Measurements from ENCODE around the gene AIFM1.
"Not testable (repeated sequence)": the region's sequence is repeated elsewhere in the genome, so short reads cannot be mapped to it uniquely, and the experiment has no call there.

AIFM1 gene

DNA sequence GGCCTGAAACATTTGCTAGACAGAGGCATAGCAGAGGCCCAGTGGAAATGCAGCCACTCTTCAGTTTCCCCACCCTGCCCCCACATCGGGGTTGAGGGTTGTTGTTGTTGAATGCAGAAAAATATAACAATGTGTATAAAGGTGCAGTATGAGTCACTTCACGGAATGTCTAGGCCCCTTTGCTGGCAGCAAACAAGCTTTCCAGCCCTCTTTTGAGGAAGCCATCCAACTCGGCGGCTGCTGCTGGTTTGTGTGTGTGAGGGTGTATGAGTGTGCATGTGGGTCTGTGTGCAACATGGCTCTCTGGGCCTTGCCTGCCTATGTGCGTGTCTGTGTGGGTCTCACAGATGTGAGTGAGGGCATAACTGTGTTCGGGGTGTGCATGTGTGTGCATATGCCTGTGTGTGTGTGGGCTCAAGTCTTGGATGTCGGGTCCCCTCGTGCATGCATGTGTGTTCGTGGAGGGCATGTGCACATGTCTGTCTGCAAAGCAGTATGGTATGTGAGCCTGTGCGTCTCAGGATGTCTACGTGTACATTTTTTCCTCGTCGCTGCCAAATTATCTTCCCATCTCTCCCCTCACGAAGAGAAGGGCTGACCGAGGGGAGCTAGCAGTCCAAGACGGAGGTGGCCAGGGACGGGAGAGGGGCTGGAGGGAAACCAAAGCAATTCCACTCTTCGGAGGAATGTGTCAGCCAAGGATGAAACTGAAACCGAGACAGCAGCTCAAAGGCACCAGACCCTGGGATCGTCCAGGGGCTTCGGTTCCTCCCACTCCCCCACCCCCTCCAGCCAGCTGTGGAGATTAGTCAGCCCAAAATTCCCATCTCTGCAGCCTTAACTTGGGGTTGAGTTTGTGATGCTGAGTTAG is 47.0 kb downstream of the AIFM1 start:
- DNase-seq, result no peak

GRCh38 chrX:130117166-130117565 is 48.5 kb downstream of the AIFM1 start:
- no peak for DNase-seq

DNA sequence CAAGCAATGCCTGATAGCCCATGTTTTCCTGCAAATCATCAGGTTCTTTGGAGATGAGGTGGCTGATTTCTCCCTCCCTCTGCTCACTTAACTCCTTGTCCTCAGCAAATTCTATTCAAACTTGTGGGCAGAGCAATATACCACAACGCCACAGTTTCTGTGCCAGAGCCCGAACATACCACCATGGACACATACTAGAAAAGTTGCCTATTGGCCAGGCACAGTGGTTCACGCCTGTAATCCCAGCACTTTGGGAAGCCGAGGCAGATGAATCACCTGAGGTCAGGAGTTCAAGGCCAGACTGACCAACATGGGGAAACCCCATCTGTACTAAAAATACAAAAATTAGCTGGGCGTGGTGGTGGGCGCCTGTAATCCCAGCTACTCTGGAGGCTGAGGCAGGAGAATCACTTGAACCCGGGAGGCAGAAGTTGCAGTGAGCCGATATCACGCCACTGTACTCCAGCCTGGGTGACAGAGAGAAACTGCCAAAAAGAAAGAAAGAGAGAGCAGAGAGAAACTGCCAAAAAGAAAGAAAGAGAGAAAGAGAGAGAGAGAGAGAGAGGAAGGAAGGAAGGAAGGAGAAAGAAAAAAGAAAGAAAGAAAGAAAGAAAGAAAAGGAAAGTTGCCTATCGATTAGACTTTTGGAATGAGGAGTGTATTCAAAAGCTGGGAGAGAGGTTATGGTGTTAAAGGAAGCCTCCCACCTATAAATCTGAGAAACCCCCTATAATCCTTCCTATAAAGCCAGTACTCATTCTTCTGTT is 50.3 kb downstream of the AIFM1 start:
- DNase-seq, result not testable (repeated sequence)

DNA sequence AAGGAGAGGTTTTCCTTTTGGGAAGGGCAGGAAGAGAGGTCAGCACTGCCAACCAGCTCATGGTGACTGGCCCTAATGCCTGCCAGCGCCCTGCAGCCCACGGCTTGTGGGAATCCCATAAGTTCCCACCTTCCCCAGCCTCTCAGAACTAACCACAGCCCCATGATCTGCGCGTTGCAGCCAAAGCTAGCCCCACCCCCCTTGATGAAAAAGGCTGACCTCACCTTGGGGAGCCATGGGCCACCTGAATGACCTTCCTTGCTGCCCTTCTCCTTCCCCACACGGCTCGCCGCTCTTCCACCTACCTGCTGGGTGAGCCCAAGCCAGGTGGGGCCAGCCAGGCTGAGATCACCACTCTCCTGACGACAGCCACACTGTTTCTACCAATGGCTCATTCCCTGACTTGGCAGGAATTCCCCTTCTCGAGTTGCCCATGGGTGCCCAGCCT is 51.5 kb downstream of the AIFM1 start:
- no peak for DNase-seq

DNA sequence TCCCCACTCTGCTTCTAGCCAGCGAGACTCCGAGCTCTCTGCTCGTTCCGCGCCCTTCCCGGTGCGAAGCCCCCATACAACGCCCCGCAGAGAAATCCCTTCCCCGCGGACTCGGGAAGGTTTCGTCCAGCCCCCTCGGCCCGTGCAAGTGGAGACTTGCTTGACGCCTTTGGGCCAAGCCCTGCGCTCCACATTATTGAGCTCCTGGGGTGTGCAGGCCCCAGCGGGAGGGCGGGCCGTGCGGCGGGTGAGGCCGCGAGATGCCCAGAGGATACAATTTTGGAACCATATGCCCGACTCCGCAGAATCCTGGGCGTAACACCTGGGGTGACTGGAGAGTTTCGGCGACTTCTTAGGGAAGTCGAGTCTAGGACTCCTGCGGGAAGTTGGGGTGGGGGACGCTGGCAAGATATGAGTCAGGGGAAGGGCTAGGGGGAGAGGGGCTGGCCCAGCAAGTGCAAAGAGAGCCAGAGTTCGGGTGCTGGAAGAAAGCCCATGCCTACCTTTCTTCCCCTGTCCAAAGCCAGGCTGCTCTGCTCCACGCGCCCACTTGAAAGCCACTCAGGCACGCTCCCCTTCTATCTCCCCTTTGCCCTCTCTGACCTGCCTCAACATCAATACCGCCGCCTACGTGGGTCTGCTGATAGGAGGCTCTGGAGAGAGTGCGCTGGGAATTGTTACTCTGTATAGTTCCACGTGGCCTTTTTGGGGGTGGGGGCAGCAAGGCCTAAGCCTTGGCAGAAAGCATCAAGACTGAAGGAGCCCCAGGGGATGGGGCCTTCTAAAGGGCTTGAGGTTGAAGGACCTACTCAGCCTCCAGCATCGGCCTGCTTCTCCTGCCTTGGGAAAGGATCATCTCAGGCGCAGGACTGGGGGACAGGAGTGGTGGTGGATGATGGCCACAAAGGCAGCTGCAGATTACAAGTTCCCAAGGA is 54.2 kb downstream of the AIFM1 start:
- no peak for DNase-seq

- peak; percentile 63 for DNase-seq
These were observed 55.0 kb downstream of the AIFM1 start, which contains the start of gene ELF4 for GRCh38 chrX:130110379-130111219. Gene ELF4, minus strand, starts transcription at chrX:130110497. Its CDS starts 29,167 bp downstream, at chrX:130081330.

DNA sequence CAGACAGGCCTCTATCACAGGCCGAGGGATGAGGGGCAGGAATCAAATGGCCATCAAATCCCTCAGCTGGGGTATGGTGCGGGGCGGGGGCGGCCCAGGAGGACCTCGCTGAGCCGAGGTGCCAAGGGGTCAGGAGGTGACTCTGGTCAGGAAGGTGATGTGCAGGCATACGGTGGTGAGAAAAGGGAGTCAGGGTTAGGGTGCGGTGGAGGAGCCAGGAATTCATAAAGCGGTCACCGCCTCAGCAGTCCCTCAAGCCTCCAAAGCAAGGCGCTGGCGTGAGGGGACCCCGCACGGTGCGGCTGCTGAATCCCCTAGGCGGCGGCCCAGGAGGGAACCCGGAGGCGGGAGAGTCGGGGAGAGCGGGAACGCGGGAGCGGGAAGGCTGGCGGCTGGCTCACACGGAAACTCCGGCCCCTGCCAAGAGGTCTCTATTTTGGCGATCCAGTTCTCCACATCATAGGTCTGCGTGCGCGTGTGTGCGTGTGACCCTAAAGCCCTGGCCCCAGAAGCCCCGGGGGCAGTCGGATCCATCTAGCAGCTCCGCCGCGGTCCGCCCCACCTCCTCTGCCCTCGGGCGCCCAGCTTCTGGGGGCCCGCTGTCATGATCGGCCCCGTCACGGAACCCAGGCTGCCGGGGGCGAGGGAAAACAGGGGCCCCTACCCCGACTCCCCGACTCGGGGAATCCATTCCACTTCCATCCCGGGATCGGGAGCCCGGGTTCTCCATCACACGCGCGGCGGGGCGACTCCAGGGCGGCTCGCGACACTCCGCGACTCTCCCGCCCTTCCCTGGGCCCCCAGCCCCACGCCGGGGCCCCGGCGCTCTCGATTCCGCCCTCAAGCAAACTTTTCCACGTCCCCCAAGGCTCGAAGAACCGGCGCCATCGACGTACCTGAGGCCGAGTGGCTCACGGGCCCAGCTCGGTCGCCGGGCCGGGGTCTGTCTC is 55.9 kb downstream of the AIFM1 start:
- DNase-seq, result peak; percentile 16

- DNase-seq, result peak; percentile 15
These were observed 56.8 kb downstream of the AIFM1 start for GRCh38 chrX:130108647-130109428.

DNA sequence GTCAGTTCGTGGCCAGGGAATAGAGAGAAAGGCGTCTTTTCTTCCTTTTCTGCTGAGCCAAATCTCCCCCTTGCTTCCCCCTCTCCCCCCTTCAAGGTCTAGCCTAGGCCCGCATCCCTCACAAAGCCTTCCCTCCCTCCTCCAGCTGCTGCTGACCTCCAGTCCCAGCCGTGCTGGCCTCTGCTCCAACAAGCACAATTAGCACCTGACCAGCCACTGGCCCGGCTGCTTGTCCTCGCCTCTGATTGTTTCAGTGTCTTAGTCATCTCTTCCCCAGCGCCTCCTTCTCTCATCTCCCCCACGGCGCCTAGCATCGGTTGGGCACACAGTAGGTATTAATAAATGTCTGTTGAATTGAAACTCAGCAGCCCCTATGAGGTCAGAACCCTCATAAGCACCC is 59.6 kb downstream of the AIFM1 start:
- no peak for DNase-seq

DNA sequence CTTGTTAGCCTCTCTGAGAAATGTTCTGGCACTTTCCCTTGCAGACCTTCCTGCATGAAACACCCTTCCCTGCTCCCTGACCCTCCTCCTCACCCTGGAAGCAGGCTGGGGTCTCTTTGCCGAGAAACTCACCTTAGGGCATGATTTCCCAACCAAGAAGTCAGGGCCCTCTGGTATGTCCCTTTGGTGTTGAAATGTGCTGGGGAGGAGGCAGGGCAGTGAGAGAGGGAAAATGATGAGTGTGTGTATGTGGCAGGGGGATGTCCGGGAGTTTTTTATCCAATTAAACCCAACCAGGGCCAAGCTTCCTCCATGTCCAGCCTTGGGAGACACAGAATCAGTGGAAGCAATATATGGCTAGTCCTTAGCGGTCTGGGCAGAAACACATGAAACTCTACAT is 60.4 kb downstream of the AIFM1 start:
- no peak for DNase-seq

GRCh38 chrX:130103605-130104004 is 62.0 kb downstream of the AIFM1 start:
- DNase-seq, result no peak

GRCh38 chrX:130100180-130100579 is 65.5 kb downstream of the AIFM1 start:
- DNase-seq, result no peak

GRCh38 chrX:130098210-130098552 is 67.5 kb downstream of the AIFM1 start:
- no peak for DNase-seq

DNA sequence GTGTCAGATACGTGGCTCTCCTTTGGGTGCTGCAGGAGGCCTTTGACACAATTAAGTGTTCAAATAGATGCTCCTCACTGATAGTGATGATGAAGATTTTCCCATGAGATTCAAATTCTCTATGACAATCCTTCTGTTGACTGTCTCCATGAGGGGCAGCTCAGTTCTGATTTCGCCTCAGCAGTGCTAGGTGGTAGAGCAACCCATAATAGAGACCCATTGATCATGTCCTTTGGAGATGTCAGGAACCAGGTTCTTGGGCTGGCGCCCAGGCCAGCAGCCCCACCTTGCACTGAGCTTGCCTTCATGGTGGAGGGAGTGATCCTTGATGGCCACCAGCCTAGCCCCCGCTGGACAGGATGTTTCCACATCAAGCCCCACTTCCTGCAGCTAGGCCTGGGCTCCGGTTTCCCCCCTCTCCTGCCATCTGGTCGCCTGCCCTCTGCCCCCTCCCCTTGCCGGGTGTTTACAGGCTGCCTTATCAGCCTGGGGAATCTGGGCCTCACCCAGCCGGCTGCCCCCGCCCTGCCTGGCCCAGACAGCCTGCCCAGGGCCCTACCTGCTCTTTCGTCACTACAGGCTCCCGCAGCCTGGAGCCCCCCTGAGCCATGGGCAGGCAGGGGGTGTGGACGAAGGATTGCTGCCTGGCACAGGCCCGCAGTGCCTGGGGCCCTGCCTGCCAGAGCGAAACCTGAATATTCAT is 68.0 kb downstream of the AIFM1 start:
- DNase-seq, result no peak

- DNase-seq, result no peak
These were observed 70.2 kb downstream of the AIFM1 start for GRCh38 chrX:130095249-130096030.

GRCh38 chrX:130094696-130095095 is 70.9 kb downstream of the AIFM1 start:
- DNase-seq, result no peak

GRCh38 chrX:130093271-130093670 is 72.4 kb downstream of the AIFM1 start:
- DNase-seq, result no peak

DNA sequence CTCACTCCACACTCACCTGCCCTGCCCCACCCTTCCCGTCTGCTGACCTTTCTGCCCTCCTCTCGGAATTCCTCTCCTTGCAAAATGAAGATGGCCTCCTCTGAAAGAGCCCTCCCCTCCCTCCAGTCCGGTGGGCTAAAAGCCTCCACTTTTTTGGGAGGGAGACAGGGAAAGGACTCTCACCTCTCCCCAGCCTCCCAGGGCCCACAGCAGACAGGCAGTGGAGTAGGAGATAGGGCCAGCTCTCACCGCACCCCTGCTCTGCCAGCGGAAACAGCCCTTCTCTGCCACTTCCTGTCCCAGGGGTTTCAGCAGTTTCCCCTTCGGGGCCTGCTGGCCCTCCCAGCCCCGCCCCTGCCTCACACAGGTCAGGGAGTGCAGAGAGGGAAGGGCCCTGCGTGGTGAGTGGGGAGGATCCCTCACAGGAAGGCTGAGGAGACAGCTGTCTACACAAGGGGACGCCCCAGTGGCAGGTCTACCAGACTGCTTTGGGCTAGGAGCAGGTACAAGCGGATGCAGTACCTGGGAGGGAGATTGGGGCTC is 73.6 kb downstream of the AIFM1 start:
- peak; percentile 65 for DNase-seq

Measured in activated naive CD4-positive, alpha-beta T cell treated with anti-CD3 and anti-CD28 coated beads, Interleukin-2, amount 50 U/mL, for 16 hours (primary cell).